Lung (tissue), 12 donors: Measurements from ENCODE around the gene ADGRL4. TPM values are rescaled to one million over a fixed set of nuclear protein-coding genes. Genes with fewer than 3 reads are reported as not detected.

ENCODE experiments used
- ATAC-seq: fragments of 200-7000 bp; cut with Tn5 transposase; one replicate; pipeline ENCODE4 v1.9.1; 2020; ENCODE audit warnings: moderate number of reproducible peaks; ENCODE audit not compliant: insufficient read depth, low FRiP score
- DNase-seq, 3 donors: peaks; one replicate each; pipeline ENCODE4 v3.0.0-alpha.2; 2013 to 2017
- H3K27ac ChIP-seq, 2 donors: one replicate each; pipeline ENCODE4 v1.5.1; 2013; ENCODE audit warnings: mild to moderate bottlenecking in 2 of 2, moderate library complexity in 2 of 2, control low read depth in 1 of 2, inconsistent platforms in 1 of 2, low read depth in 1 of 2, low read length in 1 of 2
- H3K27me3 ChIP-seq, 3 donors: one replicate each; pipeline ENCODE4 v1.5.1; 2013; ENCODE audit warnings: low read length in 2 of 3; ENCODE audit not compliant: control insufficient read depth in 3 of 3, insufficient read depth in 3 of 3
- H3K36me3 ChIP-seq, 4 donors: one replicate each; pipeline ENCODE4 v1.5.1; 2013; ENCODE audit warnings: low read length in 4 of 4, mild to moderate bottlenecking in 1 of 4, moderate library complexity in 1 of 4; ENCODE audit not compliant: control insufficient read depth in 4 of 4, insufficient read depth in 4 of 4
- H3K4me1 ChIP-seq, 5 donors: one replicate each; pipeline ENCODE4 v1.5.1; 2013; ENCODE audit warnings: low read length in 5 of 5, mild to moderate bottlenecking in 2 of 5, moderate library complexity in 1 of 5; ENCODE audit not compliant: control insufficient read depth in 5 of 5, insufficient read depth in 5 of 5
- H3K4me3 ChIP-seq: one replicate; pipeline ENCODE4 v1.5.1; 2013; ENCODE audit warnings: mild to moderate bottlenecking, control low read depth, moderate library complexity
- H3K9ac ChIP-seq, 2 donors: one replicate each; pipeline ENCODE4 v1.5.1; 2013; ENCODE audit warnings: low read length in 2 of 2, control low read depth in 1 of 2; ENCODE audit not compliant: insufficient read depth in 1 of 2
- H3K9me3 ChIP-seq, 4 donors: one replicate each; pipeline ENCODE4 v1.5.1; 2013; ENCODE audit warnings: low read length in 3 of 4, mild to moderate bottlenecking in 1 of 4, moderate library complexity in 1 of 4; ENCODE audit not compliant: control insufficient read depth in 4 of 4, insufficient read depth in 3 of 4
- WGBS, 2 donors: extraction: QIAGEN DNeasy Blood & Tissue Kit; methylation state at CpG; one replicate each; pipeline ENCODE4 v1.1.7; 2013; 5-methylcytosine and 5-hydroxymethylcytosine counted together
- polyA plus RNA-seq, 2 donors: library from polyadenylated mRNA; stranded (reverse); fragments of 200-250 nt; gene quantifications; one replicate each; pipeline ENCODE4 v1.2.1, GENCODE V29; 2013
- total RNA-seq, 2 donors: library from RNA; depleted of rRNA in 1 of 2; stranded (reverse); fragments of >200 nt in 1 of 2; gene quantifications; one replicate each; pipeline ENCODE4 v1.2.1, GENCODE V29; 2014 to 2021
- TF ChIP-seq, protein P1 (sequence below): IDR thresholded peaks from 2 replicates; pipeline ENCODE4 v1.5.1; 2012; ENCODE audit warnings: mild to moderate bottlenecking; ENCODE audit errors: control extremely low read depth, extremely low read depth
- donor health status: control.
- donor health status: control.
- donor health status: Bipolar disorder and iron deficiency.
- donor health status: healthy.
- donor health status: DM: yes; HTN: yes; CAD: no.

The ADGRL4 gene
- total and polyA plus RNA-seq, 4 donors: 7.3 to 19.3 (median 12.8) TPM

DNA sequence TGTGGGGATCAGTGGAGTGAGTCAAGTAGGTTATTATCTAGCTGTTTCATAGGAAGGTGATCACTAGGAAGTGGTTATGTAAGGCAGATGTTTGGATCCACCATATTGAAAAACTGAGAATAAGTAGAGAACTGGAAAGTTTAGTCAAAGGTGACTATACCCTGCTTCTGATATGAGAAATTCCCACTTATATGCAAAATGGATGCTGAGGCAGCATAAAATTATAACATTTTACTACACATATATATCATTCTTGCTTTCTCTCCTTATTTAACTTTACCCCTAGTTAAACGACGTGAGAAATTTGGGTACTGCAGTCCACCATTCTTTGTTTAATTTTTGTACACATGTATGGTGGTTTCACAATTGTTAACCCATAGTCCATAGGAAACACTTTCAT is 142.4 kb downstream of the ADGRL4 start:
- Histone ChIP-seq H3K4me3 (no peak overlapping the region), H3K27me3 (no peaks in the 10 kb centered on the region), H3K9ac (no peak overlapping the region), H3K4me1 (peaks cover 0 to 8% (median 0%) of the 10 kb centered on the region in 5 donors), H3K9me3 (peaks cover 0 to 2% (median 0%) of the 10 kb centered on the region in 4 donors), H3K36me3 (no peaks in the 10 kb centered on the region), H3K27ac (no peak overlapping the region)
- TF ChIP-seq, protein P1, sequence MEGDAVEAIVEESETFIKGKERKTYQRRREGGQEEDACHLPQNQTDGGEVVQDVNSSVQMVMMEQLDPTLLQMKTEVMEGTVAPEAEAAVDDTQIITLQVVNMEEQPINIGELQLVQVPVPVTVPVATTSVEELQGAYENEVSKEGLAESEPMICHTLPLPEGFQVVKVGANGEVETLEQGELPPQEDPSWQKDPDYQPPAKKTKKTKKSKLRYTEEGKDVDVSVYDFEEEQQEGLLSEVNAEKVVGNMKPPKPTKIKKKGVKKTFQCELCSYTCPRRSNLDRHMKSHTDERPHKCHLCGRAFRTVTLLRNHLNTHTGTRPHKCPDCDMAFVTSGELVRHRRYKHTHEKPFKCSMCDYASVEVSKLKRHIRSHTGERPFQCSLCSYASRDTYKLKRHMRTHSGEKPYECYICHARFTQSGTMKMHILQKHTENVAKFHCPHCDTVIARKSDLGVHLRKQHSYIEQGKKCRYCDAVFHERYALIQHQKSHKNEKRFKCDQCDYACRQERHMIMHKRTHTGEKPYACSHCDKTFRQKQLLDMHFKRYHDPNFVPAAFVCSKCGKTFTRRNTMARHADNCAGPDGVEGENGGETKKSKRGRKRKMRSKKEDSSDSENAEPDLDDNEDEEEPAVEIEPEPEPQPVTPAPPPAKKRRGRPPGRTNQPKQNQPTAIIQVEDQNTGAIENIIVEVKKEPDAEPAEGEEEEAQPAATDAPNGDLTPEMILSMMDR: no peak
- no peak for DNase-seq
- WGBS, 2 donors: 97 to 98% methylated on average over 2 of the region's 2 CpGs
- no peak for ATAC-seq

DNA sequence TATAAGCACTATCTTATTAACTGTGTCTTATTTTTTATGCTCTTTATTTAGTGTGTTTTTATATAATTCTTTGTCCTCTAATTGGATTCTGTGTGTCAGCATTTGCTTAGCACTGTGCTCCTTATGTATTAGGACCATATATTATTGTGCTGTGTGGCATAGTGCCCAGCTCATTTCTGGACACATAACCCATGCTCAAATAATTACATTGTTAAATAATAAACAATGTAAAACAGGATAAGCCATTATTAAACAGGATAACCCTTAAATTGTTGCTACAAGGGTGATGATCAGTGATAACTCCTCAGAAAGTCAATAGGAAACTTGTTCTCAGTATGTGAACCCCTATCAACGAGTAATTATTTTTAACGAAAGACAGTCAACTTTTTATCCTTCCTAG is 150.4 kb downstream of the ADGRL4 start:
- H3K4me1 ChIP-seq: no peaks in the 10 kb centered on the region
- no peaks in the 10 kb centered on the region for H3K36me3 ChIP-seq
- H3K9ac ChIP-seq: no peak overlapping the region
- H3K27ac ChIP-seq: no peak overlapping the region
- TF ChIP-seq, protein P1: no peak
- no peaks in the 10 kb centered on the region for H3K27me3 ChIP-seq
- no peak for ATAC-seq
- H3K9me3 ChIP-seq: peaks cover 0 to 4% (median 0%) of the 10 kb centered on the region in 4 donors
- no peak overlapping the region for H3K4me3 ChIP-seq
- DNase-seq: peak in 1 of 3 donors; percentile 18
- WGBS, 2 donors: 64 to 79% methylated on average over 2 of the region's 2 CpGs

DNA sequence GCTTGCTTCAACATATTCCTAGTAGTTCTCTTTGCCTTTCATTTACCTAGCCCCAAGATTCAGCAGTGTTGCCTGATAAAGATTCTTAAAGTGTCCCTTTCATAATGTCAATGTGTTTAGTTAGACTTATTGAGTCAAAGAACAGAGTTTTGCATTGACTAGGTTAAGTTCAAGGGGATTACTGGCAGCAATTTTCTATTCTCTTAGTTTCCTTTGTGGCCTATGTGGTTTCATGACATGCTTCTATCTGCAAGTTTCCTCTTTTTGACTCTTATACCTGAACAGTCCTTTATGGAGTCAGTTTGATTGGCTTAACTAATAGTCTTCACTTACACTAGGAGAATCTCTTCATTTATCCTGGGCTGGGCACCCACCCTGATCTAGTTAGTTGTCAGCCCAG is 151.3 kb downstream of the ADGRL4 start:
- no peaks in the 10 kb centered on the region for H3K27me3 ChIP-seq
- DNase-seq (no peak), ATAC-seq (no peak)
- no peaks in the 10 kb centered on the region for H3K36me3 ChIP-seq
- H3K27ac ChIP-seq: no peak overlapping the region
- H3K9ac ChIP-seq: no peak overlapping the region
- peaks cover 0 to 4% (median 0%) of the 10 kb centered on the region in 4 donors for H3K9me3 ChIP-seq
- TF ChIP-seq, protein P1: no peak
- H3K4me3 ChIP-seq: no peak overlapping the region
- no peaks in the 10 kb centered on the region for H3K4me1 ChIP-seq

DNA sequence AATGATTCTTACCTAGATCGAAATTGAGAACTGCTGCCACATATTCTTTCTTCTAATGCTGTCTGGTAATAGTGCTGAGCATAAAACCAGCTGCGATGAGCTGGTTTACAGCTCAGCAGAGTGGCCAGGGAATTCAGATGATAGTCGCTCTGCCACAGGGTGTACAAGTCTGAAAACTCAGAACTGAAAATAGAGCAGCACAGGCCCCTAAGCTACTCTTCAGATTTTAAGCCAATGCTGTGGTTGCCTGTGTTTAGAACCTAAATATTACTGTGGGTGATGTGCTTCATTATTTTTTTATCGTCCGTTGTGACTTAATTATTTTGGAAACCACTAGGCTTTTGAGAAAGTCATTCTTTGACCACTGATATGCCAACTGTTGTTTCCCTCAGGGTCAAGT is 152.0 kb downstream of the ADGRL4 start:
- no peak overlapping the region for H3K27ac ChIP-seq
- no peak overlapping the region for H3K9ac ChIP-seq
- no peak for DNase-seq
- no peaks in the 10 kb centered on the region for H3K27me3 ChIP-seq
- H3K4me1 ChIP-seq: no peaks in the 10 kb centered on the region
- H3K9me3 ChIP-seq: peaks cover 0 to 4% (median 0%) of the 10 kb centered on the region in 4 donors
- 93 to 94% methylated on average over 5 of the region's 5 CpGs for WGBS, 2 donors
- H3K36me3 ChIP-seq: no peaks in the 10 kb centered on the region
- TF ChIP-seq, protein P1: no peak
- no peak for ATAC-seq
- H3K4me3 ChIP-seq: no peak overlapping the region
